ENCODE results near the gene CHMP1A.

CHMP1A gene

GRCh38 chr16:89621136-89621697 is 36.3 kb downstream of the CHMP1A start:
- Histone ChIP-seq H3K4me1 (ENCODE audit: insufficient read depth, low read length) (peaks cover 3% of the 10 kb centered on the region; the same call in 1 of the 2 replicates), H3K27ac (ENCODE audit: low read depth, low read length) (no peak overlapping the region), H3K9me3 (ENCODE audit: insufficient read depth, low read depth, low read length) (no peaks in the 10 kb centered on the region), H3K27me3 (ENCODE audit: insufficient read depth, low read length) (peaks cover 15% of the 10 kb centered on the region), H3K36me3 (ENCODE audit: insufficient read depth, low read length) (no peaks in the 10 kb centered on the region), H3K9ac (ENCODE audit: low read depth, low read length) (no peak overlapping the region), H3K4me3 (ENCODE audit: low read length) (no peak overlapping the region)
- 88% methylated on average over 18 of the region's 18 CpGs for WGBS

DNA sequence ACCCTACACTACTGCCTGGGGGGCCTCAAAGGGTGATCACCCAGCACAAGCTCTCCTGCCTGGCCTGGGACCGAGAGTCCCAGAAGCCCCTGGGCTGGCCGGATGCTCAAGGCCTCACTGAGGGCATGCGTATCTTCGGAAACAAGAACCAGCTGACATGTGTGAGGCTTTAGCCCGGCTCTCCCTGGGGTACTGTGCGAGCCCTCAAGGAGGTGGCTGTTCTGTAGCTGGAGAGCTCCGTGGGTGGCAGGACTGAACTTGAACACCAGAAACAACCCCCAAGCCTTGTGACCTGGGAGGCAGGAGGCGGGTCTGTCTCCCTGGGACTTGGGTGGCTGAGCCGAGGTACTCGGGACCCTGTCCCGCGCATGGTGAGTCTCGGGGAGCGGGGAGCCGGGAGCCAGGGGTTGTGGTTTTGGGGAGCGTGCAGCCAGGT is 37.1 kb downstream of the CHMP1A start:
- 84% methylated on average over 16 of the region's 16 CpGs for WGBS
- no peak overlapping the region for H3K27ac ChIP-seq (ENCODE audit: low read depth, low read length)
- H3K4me3 ChIP-seq (ENCODE audit: low read length): no peak overlapping the region
- peaks cover 3% of the 10 kb centered on the region; the same call in 1 of the 2 replicates for H3K4me1 ChIP-seq (ENCODE audit: insufficient read depth, low read length)
- no peak overlapping the region for H3K9ac ChIP-seq (ENCODE audit: low read depth, low read length)
- H3K27me3 ChIP-seq (ENCODE audit: insufficient read depth, low read length): peaks cover 15% of the 10 kb centered on the region
- no peaks in the 10 kb centered on the region for H3K36me3 ChIP-seq (ENCODE audit: insufficient read depth, low read length)
- H3K9me3 ChIP-seq (ENCODE audit: insufficient read depth, low read depth, low read length): no peaks in the 10 kb centered on the region

GRCh38 chr16:89619840-89620239 is 37.7 kb downstream of the CHMP1A start:
- Histone ChIP-seq H3K4me1 (ENCODE audit: insufficient read depth, low read length) (peaks cover 3% of the 10 kb centered on the region; the same call in 1 of the 2 replicates), H3K9me3 (ENCODE audit: insufficient read depth, low read depth, low read length) (no peaks in the 10 kb centered on the region), H3K4me3 (ENCODE audit: low read length) (no peak overlapping the region), H3K36me3 (ENCODE audit: insufficient read depth, low read length) (no peaks in the 10 kb centered on the region), H3K9ac (ENCODE audit: low read depth, low read length) (no peak overlapping the region), H3K27ac (ENCODE audit: low read depth, low read length) (no peak overlapping the region), H3K27me3 (ENCODE audit: insufficient read depth, low read length) (peaks cover 15% of the 10 kb centered on the region)
- 66% methylated on average over 12 of the region's 12 CpGs for WGBS

DNA sequence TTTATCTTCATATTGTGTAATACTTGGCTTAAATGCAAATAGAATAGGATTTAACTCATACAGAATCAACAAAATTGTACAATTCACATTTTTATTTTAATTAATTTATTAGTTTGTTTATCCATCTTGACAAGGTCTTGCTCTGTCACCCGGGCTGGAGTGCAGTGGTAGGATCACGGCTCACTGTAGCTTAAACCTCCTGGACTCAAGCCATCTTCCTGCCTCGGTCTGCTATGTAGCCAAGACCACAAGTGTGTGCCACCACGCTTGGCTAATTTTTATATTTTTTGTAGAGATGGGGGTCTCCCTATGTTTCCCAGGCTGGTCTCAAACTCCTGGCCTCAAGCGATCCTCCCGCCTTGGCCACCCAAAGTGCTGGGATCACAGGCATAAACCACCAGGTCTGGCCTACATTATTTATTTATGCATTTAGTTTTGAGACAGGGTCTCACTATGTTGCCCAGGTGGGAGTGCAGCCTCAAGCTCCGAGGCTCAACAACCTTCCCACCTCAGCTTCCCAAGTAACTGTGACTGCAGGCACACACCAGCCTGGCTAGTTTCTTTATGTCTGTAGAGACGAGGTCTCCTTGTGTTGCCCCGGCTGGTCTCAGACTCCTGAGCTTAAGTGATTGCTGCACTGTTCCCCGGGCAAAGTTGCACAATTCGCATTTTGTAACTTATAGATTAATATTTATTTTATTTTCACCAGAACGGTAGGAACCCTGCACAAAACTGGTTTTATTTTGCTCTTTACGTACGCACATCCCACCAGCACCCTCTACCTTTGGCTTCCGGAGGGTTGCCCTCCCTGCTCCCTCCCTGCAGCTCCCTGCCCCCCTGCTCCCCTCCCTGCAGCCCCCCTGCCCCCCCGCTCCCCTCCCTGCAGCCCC is 39.2 kb downstream of the CHMP1A start:
- Histone ChIP-seq H3K36me3 (ENCODE audit: insufficient read depth, low read length) (no peaks in the 10 kb centered on the region), H3K4me1 (ENCODE audit: insufficient read depth, low read length) (peaks cover 3% of the 10 kb centered on the region; the same call in 1 of the 2 replicates), H3K9ac (ENCODE audit: low read depth, low read length) (no peak overlapping the region), H3K9me3 (ENCODE audit: insufficient read depth, low read depth, low read length) (no peaks in the 10 kb centered on the region), H3K27ac (ENCODE audit: low read depth, low read length) (no peak overlapping the region), H3K4me3 (ENCODE audit: low read length) (no peak overlapping the region), H3K27me3 (ENCODE audit: insufficient read depth, low read length) (peaks cover 4% of the 10 kb centered on the region)
- 83% methylated on average over 13 of the region's 16 CpGs for WGBS

DNA sequence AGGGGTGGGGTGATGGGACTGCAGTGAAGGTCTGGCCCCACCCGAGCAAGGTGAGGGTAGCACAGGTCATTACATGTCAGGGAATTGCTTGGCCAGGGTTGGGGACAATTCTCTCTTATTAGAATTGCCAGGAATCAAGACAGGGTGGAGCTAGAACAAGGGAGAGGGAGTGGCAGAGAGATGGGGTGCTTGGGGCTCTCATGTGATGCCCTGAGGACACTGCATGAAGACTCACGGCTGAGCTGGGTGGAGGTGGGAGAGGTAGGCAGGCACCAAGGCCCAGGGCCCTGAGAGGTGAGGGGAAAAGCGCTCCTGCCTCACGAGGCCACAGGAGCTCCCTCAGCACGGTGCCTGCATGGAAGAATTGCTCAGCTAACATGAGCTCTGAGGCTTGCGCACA is 40.5 kb downstream of the CHMP1A start:
- no peaks in the 10 kb centered on the region for H3K9me3 ChIP-seq (ENCODE audit: insufficient read depth, low read depth, low read length)
- H3K9ac ChIP-seq (ENCODE audit: low read depth, low read length): no peak overlapping the region
- H3K27ac ChIP-seq (ENCODE audit: low read depth, low read length): no peak overlapping the region
- H3K4me1 ChIP-seq (ENCODE audit: insufficient read depth, low read length): peaks cover 3% of the 10 kb centered on the region; the same call in 1 of the 2 replicates
- H3K4me3 ChIP-seq (ENCODE audit: low read length): no peak overlapping the region
- H3K36me3 ChIP-seq (ENCODE audit: insufficient read depth, low read length): no peaks in the 10 kb centered on the region
- 73% methylated on average over 6 of the region's 6 CpGs for WGBS
- H3K27me3 ChIP-seq (ENCODE audit: insufficient read depth, low read length): no peaks in the 10 kb centered on the region

DNA sequence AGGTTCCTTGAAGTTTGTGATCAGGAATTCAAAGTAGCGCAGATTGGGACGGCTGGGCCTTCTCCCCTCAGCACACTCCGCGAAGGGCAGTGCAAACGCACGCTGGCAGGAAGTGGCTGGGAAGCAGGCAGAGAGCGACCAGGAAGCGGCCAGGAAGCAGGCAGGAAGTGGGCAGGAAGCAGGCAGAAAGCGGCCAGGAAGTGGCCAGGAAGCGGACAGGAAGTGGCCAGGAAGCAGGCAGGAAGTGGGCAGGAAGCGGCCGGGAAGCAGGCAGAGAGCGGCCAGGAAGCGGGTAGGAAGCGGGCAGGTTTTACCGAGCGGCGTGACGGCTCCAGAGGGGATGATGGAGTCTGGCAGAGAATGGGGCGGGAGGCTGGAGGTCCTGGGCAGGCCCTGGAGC is 40.9 kb downstream of the CHMP1A start:
- 94% methylated on average over 20 of the region's 20 CpGs for WGBS
- H3K9me3 ChIP-seq (ENCODE audit: insufficient read depth, low read depth, low read length): no peaks in the 10 kb centered on the region
- H3K4me1 ChIP-seq (ENCODE audit: insufficient read depth, low read length): peaks cover 3% of the 10 kb centered on the region; the same call in 1 of the 2 replicates
- no peak overlapping the region for H3K27ac ChIP-seq (ENCODE audit: low read depth, low read length)
- H3K36me3 ChIP-seq (ENCODE audit: insufficient read depth, low read length): no peaks in the 10 kb centered on the region
- H3K4me3 ChIP-seq (ENCODE audit: low read length): no peak overlapping the region
- H3K9ac ChIP-seq (ENCODE audit: low read depth, low read length): no peak overlapping the region
- H3K27me3 ChIP-seq (ENCODE audit: insufficient read depth, low read length): no peaks in the 10 kb centered on the region

- Histone ChIP-seq H3K27me3 (ENCODE audit: insufficient read depth, low read length) (no peaks in the 10 kb centered on the region), H3K9ac (ENCODE audit: low read depth, low read length) (no peak overlapping the region), H3K27ac (ENCODE audit: low read depth, low read length) (no peak overlapping the region), H3K4me3 (ENCODE audit: low read length) (no peak overlapping the region), H3K9me3 (ENCODE audit: insufficient read depth, low read depth, low read length) (no peaks in the 10 kb centered on the region), H3K4me1 (ENCODE audit: insufficient read depth, low read length) (peaks cover 3% of the 10 kb centered on the region; the same call in 1 of the 2 replicates), H3K36me3 (ENCODE audit: insufficient read depth, low read length) (no peaks in the 10 kb centered on the region)
- 52% methylated on average over 17 of the region's 17 CpGs for WGBS
Measured at GRCh38 chr16:89615596-89616090, 41.9 kb downstream of the CHMP1A start.

DNA sequence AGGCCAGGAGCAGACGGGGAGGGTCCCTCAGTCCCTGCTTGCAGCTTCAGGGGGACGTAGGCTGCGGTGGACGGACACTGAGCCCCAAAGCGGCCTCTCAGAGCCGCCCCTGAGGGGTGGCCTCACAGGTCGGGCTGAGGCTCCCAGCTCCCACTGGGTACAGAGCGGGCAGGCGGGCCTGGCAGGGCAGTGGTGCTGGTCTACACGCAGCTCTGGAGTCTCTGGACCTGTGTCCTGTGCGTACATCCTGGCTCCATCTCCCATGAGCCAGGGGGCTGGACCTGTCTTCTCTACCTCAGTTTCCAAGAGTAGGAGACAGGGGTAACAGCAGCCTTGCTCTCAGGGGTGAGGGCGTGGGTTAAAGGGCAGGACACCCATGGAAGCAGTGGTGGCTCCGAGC is 42.3 kb downstream of the CHMP1A start:
- Histone ChIP-seq H3K27ac (ENCODE audit: low read depth, low read length) (no peak overlapping the region), H3K9me3 (ENCODE audit: insufficient read depth, low read depth, low read length) (no peaks in the 10 kb centered on the region), H3K36me3 (ENCODE audit: insufficient read depth, low read length) (no peaks in the 10 kb centered on the region), H3K4me3 (ENCODE audit: low read length) (no peak overlapping the region), H3K9ac (ENCODE audit: low read depth, low read length) (no peak overlapping the region), H3K4me1 (ENCODE audit: insufficient read depth, low read length) (peaks cover 2% of the 10 kb centered on the region; the same call in 1 of the 2 replicates), H3K27me3 (ENCODE audit: insufficient read depth, low read length) (no peaks in the 10 kb centered on the region)
- WGBS: 86% methylated on average over 13 of the region's 13 CpGs

DNA sequence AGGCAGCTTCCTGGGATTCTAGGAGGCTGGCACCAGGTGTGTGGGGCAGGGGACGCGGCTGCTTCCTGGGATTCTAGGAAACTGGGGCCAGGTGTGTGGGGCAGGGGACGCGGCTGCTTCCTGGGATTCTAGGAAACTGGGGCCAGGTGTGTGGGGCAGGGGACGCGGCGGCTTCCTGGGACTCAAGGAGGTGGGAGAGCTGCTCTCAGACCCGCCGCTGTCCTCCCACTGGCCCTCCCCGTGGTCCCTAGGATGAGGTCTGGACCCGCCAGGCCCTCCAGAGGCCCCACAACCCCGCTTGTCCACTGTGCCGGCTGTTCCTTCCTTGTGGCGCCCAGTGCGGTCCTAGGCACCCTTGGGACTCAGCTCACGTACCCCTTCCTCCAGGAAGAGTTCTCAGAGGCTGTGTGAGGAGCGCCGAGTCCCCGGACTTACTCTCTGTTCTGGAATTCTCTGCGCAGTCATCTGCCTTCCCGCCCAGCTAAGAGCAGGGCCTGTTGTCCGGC is 43.5 kb downstream of the CHMP1A start:
- 94% methylated on average over 22 of the region's 22 CpGs for WGBS
- Histone ChIP-seq H3K27ac (ENCODE audit: low read depth, low read length) (no peak overlapping the region), H3K36me3 (ENCODE audit: insufficient read depth, low read length) (no peaks in the 10 kb centered on the region), H3K4me1 (ENCODE audit: insufficient read depth, low read length) (no peaks in the 10 kb centered on the region), H3K9me3 (ENCODE audit: insufficient read depth, low read depth, low read length) (no peaks in the 10 kb centered on the region), H3K4me3 (ENCODE audit: low read length) (no peak overlapping the region), H3K9ac (ENCODE audit: low read depth, low read length) (no peak overlapping the region), H3K27me3 (ENCODE audit: insufficient read depth, low read length) (no peaks in the 10 kb centered on the region)

GRCh38 chr16:89613231-89613953 is 44.1 kb downstream of the CHMP1A start, which contains the start of gene DPEP1:
Gene DPEP1 (plus strand): TSS chr16:89613642. CDS start chr16:89630411, 16,769 bp downstream.
- H3K9me3 ChIP-seq (ENCODE audit: insufficient read depth, low read depth, low read length): no peaks in the 10 kb centered on the region
- no peak within 1 kb of the TSS for H3K9ac ChIP-seq (ENCODE audit: low read depth, low read length)
- 81% methylated on average over 19 of the region's 19 CpGs for WGBS
- H3K4me1 ChIP-seq (ENCODE audit: insufficient read depth, low read length): no peaks in the 10 kb centered on the region
- no peak within 1 kb of the TSS for H3K27ac ChIP-seq (ENCODE audit: low read depth, low read length)
- H3K36me3 ChIP-seq (ENCODE audit: insufficient read depth, low read length): no peaks in the 10 kb centered on the region
- H3K27me3 ChIP-seq (ENCODE audit: insufficient read depth, low read length): no peaks in the 10 kb centered on the region
- H3K4me3 ChIP-seq (ENCODE audit: low read length): no peak within 1 kb of the TSS
